HG02943 (cell line): ENCODE data around the gene HDAC1.
"Not testable (repeated sequence)": the region's sequence is repeated elsewhere in the genome, so short reads cannot be mapped to it uniquely, and the experiment has no call there.

Experiments used
- ATAC-seq: cut with Tn5 transposase; IDR thresholded peaks from one replicate; pipeline ENCODE4 v1.9.1; 2021; ENCODE audit warnings: mild to moderate bottlenecking, low read depth, moderate library complexity; ENCODE audit not compliant: unreplicated experiment

The HDAC1 gene

GRCh38 chr1:32273391-32274208, 18.3 kb upstream of the HDAC1 start:
- no peak for ATAC-seq

- ATAC-seq, result no peak
Measured at GRCh38 chr1:32274646-32275340, 17.1 kb upstream of the HDAC1 start.

GRCh38 chr1:32275424-32275823, 16.5 kb upstream of the HDAC1 start:
- no peak for ATAC-seq

GRCh38 chr1:32276032-32276782, 15.7 kb upstream of the HDAC1 start:
- ATAC-seq, result no peak

GRCh38 chr1:32284777-32285176, 7.1 kb upstream of the HDAC1 start:
- ATAC-seq, result not testable (repeated sequence)

- ATAC-seq, result no peak
Measured at GRCh38 chr1:32285658-32286057, 6.2 kb upstream of the HDAC1 start.

- no peak for ATAC-seq
Measured at GRCh38 chr1:32286763-32287162, 5.1 kb upstream of the HDAC1 start.

- ATAC-seq, result no peak
Measured at GRCh38 chr1:32289256-32289655, 2.6 kb upstream of the HDAC1 start.

GRCh38 chr1:32291145-32291707, 657 bp upstream of the HDAC1 start:
- no peak for ATAC-seq

GRCh38 chr1:32298211-32298610, 6.3 kb downstream of the HDAC1 start:
- not testable (repeated sequence) for ATAC-seq

GRCh38 chr1:32299327-32299726, 7.4 kb downstream of the HDAC1 start:
- no peak for ATAC-seq

- ATAC-seq, result no peak
Measured at GRCh38 chr1:32303358-32303757, 11.5 kb downstream of the HDAC1 start.

- ATAC-seq, result no peak
Measured at GRCh38 chr1:32303997-32304622, 12.2 kb downstream of the HDAC1 start.

GRCh38 chr1:32305310-32305709, 13.4 kb downstream of the HDAC1 start:
- ATAC-seq, result no peak

GRCh38 chr1:32307324-32307723, 15.4 kb downstream of the HDAC1 start:
- ATAC-seq, result no peak

- ATAC-seq, result no peak
Measured at GRCh38 chr1:32309960-32310359, 18.1 kb downstream of the HDAC1 start.

GRCh38 chr1:32311709-32312393, 20.0 kb downstream of the HDAC1 start:
- no peak for ATAC-seq

GRCh38 chr1:32316903-32317277, 25.0 kb downstream of the HDAC1 start:
- ATAC-seq, result no peak

- no peak for ATAC-seq
Measured at GRCh38 chr1:32318127-32318869, 26.4 kb downstream of the HDAC1 start.
